WTC11 (cell line): ENCODE measurements around the gene OSBP2. TPM values are rescaled to one million over a fixed set of nuclear protein-coding genes. Genes with fewer than 3 reads are reported as not detected.

ENCODE experiments used
- ATAC-seq: fragments of 200-7000 bp; cut with Tn5 transposase; 2 replicates; pipeline ENCODE4 v1.10.0; 2021; ENCODE audit warnings: mild to moderate bottlenecking, moderate library complexity
- CTCF ChIA-PET: fragments of 300-600 bp; sonication (Branson Sonifier 250); formaldehyde crosslinking; loops from one replicate; lab custom pipeline; 2021; ENCODE audit warnings: antibody characterized with exemption; lab: Charles Lee
- POLR2A ChIA-PET: fragments of 350-600 bp; sonication (Branson Sonifier 250); formaldehyde crosslinking; loops from one replicate; lab custom pipeline; 2021; ENCODE audit warnings: antibody characterized with exemption; lab: Charles Lee
- DNase-seq: peaks from one replicate; pipeline ENCODE4 v3.0.0; 2021; ENCODE audit warnings: low spot score
- H3K27ac Mint-ChIP-seq: 2 replicates; pipeline ENCODE4 v1.8.0; 2021; ENCODE audit warnings: mixed read lengths
- H3K27me3 Mint-ChIP-seq: 2 replicates; pipeline ENCODE4 v1.8.0; 2021; ENCODE audit warnings: low read depth, mild to moderate bottlenecking, moderate library complexity, mixed read lengths
- H3K36me3 Mint-ChIP-seq: 2 replicates; pipeline ENCODE4 v1.8.0; 2021; ENCODE audit warnings: mixed read lengths
- H3K4me1 Mint-ChIP-seq: 2 replicates; pipeline ENCODE4 v1.8.0; 2022; ENCODE audit warnings: mixed read lengths
- H3K4me3 Mint-ChIP-seq: 2 replicates; pipeline ENCODE4 v1.8.0; 2021; ENCODE audit warnings: mild to moderate bottlenecking, moderate library complexity, mixed read lengths
- H3K9me3 Mint-ChIP-seq: 2 replicates; pipeline ENCODE4 v1.8.0; 2021; ENCODE audit warnings: mixed read lengths
- CBFB ChIP-seq: sonication (generic); formaldehyde crosslinking; IDR thresholded peaks from 2 replicates; pipeline ENCODE4 v1.8.1; 2022; ENCODE audit warnings: mild to moderate bottlenecking, low read depth, missing genetic modification reagents
- CREB1 ChIP-seq: sonication (generic); formaldehyde crosslinking; IDR thresholded peaks from 2 replicates; pipeline ENCODE4 v1.8.0; 2023; ENCODE audit warnings: mild to moderate bottlenecking, missing genetic modification reagents
- CREM ChIP-seq: sonication (generic); formaldehyde crosslinking; IDR thresholded peaks from 2 replicates; pipeline ENCODE4 v1.8.1; 2022; ENCODE audit warnings: mild to moderate bottlenecking, missing genetic modification reagents, moderate library complexity
- JAZF1 ChIP-seq: fragments of 250-450 bp; sonication (Bioruptor Pico); IDR thresholded peaks from 2 replicates; pipeline ENCODE4 v1.9.0; 2021; ENCODE audit warnings: moderate library complexity, mild to moderate bottlenecking, inconsistent platforms
- SMAD3 ChIP-seq: sonication (generic); formaldehyde crosslinking; IDR thresholded peaks from 2 replicates; pipeline ENCODE4 v1.8.0; 2022; ENCODE audit warnings: missing genetic modification reagents, mild to moderate bottlenecking, borderline replicate concordance
- SMAD4 ChIP-seq: sonication (generic); formaldehyde crosslinking; IDR thresholded peaks from 2 replicates; pipeline ENCODE4 v1.8.0; 2022; ENCODE audit warnings: mild to moderate bottlenecking, missing genetic modification reagents
- TEAD4 ChIP-seq: sonication (generic); formaldehyde crosslinking; IDR thresholded peaks from 2 replicates; pipeline ENCODE4 v1.8.0; 2022; ENCODE audit warnings: mild to moderate bottlenecking, missing genetic modification reagents
- ZNF138 ChIP-seq: sonication (generic); formaldehyde crosslinking; conservative IDR thresholded peaks from 2 replicates; pipeline ENCODE4 v1.8.1; 2022; ENCODE audit warnings: mild to moderate bottlenecking, moderate library complexity, missing genetic modification reagents
- ZNF232 ChIP-seq: sonication (generic); formaldehyde crosslinking; IDR thresholded peaks from 2 replicates; pipeline ENCODE4 v1.8.0; 2022; ENCODE audit warnings: mild to moderate bottlenecking, missing genetic modification reagents
- ZNF423 ChIP-seq: fragments of 250-450 bp; sonication (Bioruptor Pico); IDR thresholded peaks from 2 replicates; pipeline ENCODE4 v2.1.2; 2022; ENCODE audit warnings: mild to moderate bottlenecking, moderate library complexity
- total RNA-seq: library from RNA; stranded (reverse); gene quantifications from 3 replicates; pipeline ENCODE4 v1.2.3, GENCODE V29; 2021
- TF ChIP-seq, protein P1 (sequence below): fragments of 250-450 bp; sonication (Bioruptor Pico); IDR thresholded peaks from 2 replicates; pipeline ENCODE4 v1.8.0; 2021; ENCODE audit warnings: mild to moderate bottlenecking
- TF ChIP-seq, protein P2 (sequence below): sonication (generic); formaldehyde crosslinking; IDR thresholded peaks from 2 replicates; pipeline ENCODE4 v1.8.1; 2022; ENCODE audit warnings: mild to moderate bottlenecking, missing genetic modification reagents, moderate library complexity, borderline replicate concordance
- TF ChIP-seq, protein P3 (sequence below): sonication (generic); formaldehyde crosslinking; IDR thresholded peaks from 2 replicates; pipeline ENCODE4 v1.8.1; 2023; ENCODE audit warnings: mild to moderate bottlenecking, moderate library complexity, missing genetic modification reagents
- TF ChIP-seq, protein P4 (sequence below): sonication (generic); formaldehyde crosslinking; IDR thresholded peaks from 2 replicates; pipeline ENCODE4 v1.8.1; 2022; ENCODE audit warnings: missing genetic modification reagents, borderline replicate concordance
- TF ChIP-seq, protein P5 (sequence below): sonication (generic); formaldehyde crosslinking; IDR thresholded peaks from 2 replicates; pipeline ENCODE4 v1.8.1; 2022; ENCODE audit warnings: low read depth, missing genetic modification reagents, borderline replicate concordance
- TF ChIP-seq, protein P6 (sequence below): sonication (generic); formaldehyde crosslinking; IDR thresholded peaks from 2 replicates; pipeline ENCODE4 v1.8.0; 2022; ENCODE audit warnings: mild to moderate bottlenecking, missing genetic modification reagents
- TF ChIP-seq, protein P7 (sequence below): sonication (generic); formaldehyde crosslinking; IDR thresholded peaks from 2 replicates; pipeline ENCODE4 v1.8.0; 2023; ENCODE audit warnings: missing genetic modification reagents, mild to moderate bottlenecking, borderline replicate concordance

OSBP2 gene
- total RNA-seq, 1 experiment from 2014 or later: 4.1 TPM

DNA sequence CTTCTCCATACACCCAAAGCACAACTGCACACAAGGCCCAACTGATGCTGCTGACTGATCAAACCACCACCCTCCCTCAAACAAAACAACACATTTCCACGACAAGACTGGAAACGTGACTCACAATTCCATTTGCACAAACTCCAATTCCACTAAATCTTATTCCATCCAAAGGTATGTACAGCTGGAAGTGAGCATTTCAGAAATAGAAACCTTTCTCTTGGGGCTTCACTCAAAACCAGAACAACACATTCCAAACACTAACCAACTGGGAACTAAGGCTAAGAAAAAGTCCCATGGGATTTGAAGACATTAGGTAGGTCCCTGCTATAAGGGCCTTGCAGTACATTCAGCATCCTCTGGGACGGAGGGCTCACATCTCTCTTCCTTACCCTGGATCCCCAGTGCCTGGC is 254.3 kb downstream of the OSBP2 start:
- POLR2A ChIA-PET: no interaction called here
- CTCF ChIA-PET: interaction anchor here (1.0 kb wide), 1 partner anchor 136 kb away, joined by 3 read pairs; no protein-coding TSS in a partner anchor
- Mint-ChIP-seq H3K36me3 (peaks cover 71% of the 10 kb centered on the region), H3K4me3 (no peak overlapping the region)
- no peak for DNase-seq
- TF ChIP-seq, protein P1, sequence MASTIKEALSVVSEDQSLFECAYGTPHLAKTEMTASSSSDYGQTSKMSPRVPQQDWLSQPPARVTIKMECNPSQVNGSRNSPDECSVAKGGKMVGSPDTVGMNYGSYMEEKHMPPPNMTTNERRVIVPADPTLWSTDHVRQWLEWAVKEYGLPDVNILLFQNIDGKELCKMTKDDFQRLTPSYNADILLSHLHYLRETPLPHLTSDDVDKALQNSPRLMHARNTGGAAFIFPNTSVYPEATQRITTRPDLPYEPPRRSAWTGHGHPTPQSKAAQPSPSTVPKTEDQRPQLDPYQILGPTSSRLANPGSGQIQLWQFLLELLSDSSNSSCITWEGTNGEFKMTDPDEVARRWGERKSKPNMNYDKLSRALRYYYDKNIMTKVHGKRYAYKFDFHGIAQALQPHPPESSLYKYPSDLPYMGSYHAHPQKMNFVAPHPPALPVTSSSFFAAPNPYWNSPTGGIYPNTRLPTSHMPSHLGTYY (CRISPR knock-in tag): no peak
- TF ChIP-seq SMAD3: no peak
- TF ChIP-seq, protein P2, sequence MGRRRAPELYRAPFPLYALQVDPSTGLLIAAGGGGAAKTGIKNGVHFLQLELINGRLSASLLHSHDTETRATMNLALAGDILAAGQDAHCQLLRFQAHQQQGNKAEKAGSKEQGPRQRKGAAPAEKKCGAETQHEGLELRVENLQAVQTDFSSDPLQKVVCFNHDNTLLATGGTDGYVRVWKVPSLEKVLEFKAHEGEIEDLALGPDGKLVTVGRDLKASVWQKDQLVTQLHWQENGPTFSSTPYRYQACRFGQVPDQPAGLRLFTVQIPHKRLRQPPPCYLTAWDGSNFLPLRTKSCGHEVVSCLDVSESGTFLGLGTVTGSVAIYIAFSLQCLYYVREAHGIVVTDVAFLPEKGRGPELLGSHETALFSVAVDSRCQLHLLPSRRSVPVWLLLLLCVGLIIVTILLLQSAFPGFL (CRISPR knock-in tag): no peak
- TF ChIP-seq, all 79 proteins: peak for 0
- no peak for ATAC-seq
- Mint-ChIP-seq H3K27ac (no peak overlapping the region), H3K27me3 (no peaks in the 10 kb centered on the region), H3K9me3 (no peaks in the 10 kb centered on the region), H3K4me1 (no peaks in the 10 kb centered on the region)

DNA sequence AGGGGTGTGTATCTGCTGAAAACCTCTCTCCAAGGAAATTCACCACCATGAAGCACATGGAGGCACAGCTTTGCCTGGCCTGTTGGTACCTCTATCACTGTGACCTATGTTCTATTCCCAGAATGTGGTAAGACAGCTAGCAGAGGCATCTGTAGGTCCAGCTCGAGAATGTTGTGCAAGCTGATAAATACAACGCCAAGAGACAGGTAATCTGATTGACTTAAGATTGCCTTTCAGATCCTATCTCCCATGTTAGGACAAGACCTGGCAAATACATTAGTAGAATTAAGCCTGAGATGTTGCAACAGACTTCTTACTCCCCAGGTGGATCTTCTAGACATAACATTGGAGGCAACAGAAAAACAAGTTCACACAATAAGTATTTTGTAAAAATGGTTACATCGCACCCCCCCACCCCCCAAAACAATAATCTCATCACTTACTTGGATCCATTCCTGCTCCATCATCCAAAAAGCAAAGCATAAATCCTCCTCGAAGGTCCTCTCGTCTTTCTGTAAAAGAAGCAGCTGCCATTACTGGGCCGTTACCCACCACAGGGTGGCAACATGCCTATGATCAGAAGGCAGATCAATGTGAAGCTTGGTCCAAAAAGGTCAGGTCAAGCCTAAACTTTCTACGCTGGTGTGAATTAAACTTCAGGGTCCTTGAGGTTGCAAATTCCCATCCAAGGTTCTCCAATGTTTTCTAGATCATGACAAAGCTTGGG is 255.4 kb downstream of the OSBP2 start:
- CTCF ChIA-PET: interaction anchor here (0.6 to 1.4 kb wide), 6 partner anchors 28 to 147 kb away, joined by 3 to 8 read pairs (median 3); no protein-coding TSS in a partner anchor
- no peak overlapping the region; the same call in 1 of the 2 replicates for H3K27ac Mint-ChIP-seq
- H3K36me3 Mint-ChIP-seq: peaks cover 67% of the 10 kb centered on the region
- DNase-seq (no peak), ATAC-seq (no peak)
- H3K4me3 Mint-ChIP-seq: no peak overlapping the region
- no peaks in the 10 kb centered on the region for H3K27me3 Mint-ChIP-seq
- POLR2A ChIA-PET: interaction anchor here (1.6 kb wide), 1 partner anchor 135 kb away, joined by 3 read pairs; no protein-coding TSS in a partner anchor
- TF ChIP-seq CREB1 (CRISPR knock-in tag): no peak
- no peak for TF ChIP-seq ZNF138 (CRISPR knock-in tag)
- no peak for TF ChIP-seq JAZF1 (CRISPR knock-in tag)
- TF ChIP-seq ZNF232 (CRISPR knock-in tag): no peak
- TF ChIP-seq CBFB (CRISPR knock-in tag): no peak
- TF ChIP-seq ZNF423 (CRISPR knock-in tag): no peak
- TF ChIP-seq, protein P3, sequence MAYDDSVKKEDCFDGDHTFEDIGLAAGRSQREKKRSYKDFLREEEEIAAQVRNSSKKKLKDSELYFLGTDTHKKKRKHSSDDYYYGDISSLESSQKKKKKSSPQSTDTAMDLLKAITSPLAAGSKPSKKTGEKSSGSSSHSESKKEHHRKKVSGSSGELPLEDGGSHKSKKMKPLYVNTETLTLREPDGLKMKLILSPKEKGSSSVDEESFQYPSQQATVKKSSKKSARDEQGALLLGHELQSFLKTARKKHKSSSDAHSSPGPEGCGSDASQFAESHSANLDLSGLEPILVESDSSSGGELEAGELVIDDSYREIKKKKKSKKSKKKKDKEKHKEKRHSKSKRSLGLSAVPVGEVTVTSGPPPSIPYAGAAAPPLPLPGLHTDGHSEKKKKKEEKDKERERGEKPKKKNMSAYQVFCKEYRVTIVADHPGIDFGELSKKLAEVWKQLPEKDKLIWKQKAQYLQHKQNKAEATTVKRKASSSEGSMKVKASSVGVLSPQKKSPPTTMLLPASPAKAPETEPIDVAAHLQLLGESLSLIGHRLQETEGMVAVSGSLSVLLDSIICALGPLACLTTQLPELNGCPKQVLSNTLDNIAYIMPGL: no peak
- TF ChIP-seq SMAD4 (CRISPR knock-in tag): no peak
- no peak for TF ChIP-seq TEAD4
- TF ChIP-seq CREM (CRISPR knock-in tag): no peak
- TF ChIP-seq, protein P4, sequence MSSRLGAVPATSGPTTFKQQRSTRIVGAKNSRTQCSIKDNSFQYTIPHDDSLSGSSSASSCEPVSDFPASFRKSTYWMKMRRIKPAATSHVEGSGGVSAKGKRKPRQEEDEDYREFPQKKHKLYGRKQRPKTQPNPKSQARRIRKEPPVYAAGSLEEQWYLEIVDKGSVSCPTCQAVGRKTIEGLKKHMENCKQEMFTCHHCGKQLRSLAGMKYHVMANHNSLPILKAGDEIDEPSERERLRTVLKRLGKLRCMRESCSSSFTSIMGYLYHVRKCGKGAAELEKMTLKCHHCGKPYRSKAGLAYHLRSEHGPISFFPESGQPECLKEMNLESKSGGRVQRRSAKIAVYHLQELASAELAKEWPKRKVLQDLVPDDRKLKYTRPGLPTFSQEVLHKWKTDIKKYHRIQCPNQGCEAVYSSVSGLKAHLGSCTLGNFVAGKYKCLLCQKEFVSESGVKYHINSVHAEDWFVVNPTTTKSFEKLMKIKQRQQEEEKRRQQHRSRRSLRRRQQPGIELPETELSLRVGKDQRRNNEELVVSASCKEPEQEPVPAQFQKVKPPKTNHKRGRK (CRISPR knock-in tag): no peak
- TF ChIP-seq, protein P5, sequence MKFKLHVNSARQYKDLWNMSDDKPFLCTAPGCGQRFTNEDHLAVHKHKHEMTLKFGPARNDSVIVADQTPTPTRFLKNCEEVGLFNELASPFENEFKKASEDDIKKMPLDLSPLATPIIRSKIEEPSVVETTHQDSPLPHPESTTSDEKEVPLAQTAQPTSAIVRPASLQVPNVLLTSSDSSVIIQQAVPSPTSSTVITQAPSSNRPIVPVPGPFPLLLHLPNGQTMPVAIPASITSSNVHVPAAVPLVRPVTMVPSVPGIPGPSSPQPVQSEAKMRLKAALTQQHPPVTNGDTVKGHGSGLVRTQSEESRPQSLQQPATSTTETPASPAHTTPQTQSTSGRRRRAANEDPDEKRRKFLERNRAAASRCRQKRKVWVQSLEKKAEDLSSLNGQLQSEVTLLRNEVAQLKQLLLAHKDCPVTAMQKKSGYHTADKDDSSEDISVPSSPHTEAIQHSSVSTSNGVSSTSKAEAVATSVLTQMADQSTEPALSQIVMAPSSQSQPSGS (CRISPR knock-in tag): no peak
- TF ChIP-seq, protein P6, sequence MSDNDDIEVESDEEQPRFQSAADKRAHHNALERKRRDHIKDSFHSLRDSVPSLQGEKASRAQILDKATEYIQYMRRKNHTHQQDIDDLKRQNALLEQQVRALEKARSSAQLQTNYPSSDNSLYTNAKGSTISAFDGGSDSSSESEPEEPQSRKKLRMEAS (CRISPR knock-in tag): no peak
- TF ChIP-seq, protein P7, sequence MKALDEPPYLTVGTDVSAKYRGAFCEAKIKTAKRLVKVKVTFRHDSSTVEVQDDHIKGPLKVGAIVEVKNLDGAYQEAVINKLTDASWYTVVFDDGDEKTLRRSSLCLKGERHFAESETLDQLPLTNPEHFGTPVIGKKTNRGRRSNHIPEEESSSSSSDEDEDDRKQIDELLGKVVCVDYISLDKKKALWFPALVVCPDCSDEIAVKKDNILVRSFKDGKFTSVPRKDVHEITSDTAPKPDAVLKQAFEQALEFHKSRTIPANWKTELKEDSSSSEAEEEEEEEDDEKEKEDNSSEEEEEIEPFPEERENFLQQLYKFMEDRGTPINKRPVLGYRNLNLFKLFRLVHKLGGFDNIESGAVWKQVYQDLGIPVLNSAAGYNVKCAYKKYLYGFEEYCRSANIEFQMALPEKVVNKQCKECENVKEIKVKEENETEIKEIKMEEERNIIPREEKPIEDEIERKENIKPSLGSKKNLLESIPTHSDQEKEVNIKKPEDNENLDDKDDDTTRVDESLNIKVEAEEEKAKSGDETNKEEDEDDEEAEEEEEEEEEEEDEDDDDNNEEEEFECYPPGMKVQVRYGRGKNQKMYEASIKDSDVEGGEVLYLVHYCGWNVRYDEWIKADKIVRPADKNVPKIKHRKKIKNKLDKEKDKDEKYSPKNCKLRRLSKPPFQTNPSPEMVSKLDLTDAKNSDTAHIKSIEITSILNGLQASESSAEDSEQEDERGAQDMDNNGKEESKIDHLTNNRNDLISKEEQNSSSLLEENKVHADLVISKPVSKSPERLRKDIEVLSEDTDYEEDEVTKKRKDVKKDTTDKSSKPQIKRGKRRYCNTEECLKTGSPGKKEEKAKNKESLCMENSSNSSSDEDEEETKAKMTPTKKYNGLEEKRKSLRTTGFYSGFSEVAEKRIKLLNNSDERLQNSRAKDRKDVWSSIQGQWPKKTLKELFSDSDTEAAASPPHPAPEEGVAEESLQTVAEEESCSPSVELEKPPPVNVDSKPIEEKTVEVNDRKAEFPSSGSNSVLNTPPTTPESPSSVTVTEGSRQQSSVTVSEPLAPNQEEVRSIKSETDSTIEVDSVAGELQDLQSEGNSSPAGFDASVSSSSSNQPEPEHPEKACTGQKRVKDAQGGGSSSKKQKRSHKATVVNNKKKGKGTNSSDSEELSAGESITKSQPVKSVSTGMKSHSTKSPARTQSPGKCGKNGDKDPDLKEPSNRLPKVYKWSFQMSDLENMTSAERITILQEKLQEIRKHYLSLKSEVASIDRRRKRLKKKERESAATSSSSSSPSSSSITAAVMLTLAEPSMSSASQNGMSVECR (CRISPR knock-in tag): no peak
- no peaks in the 10 kb centered on the region for H3K4me1 Mint-ChIP-seq
- no peaks in the 10 kb centered on the region for H3K9me3 Mint-ChIP-seq
